GM21619 (cell line): ENCODE data around the gene DYRK1B.
A peak's percentile ranks its signal among the peaks of the same experiment; 100 is the strongest.
"Not testable (repeated sequence)": the region's sequence is repeated elsewhere in the genome, so short reads cannot be mapped to it uniquely, and the experiment has no call there.

Source experiments
- ATAC-seq: cut with Tn5 transposase; IDR thresholded peaks from one replicate; pipeline ENCODE4 v1.9.1; 2021; ENCODE audit not compliant: unreplicated experiment

Gene DYRK1B

GRCh38 chr19:39833464-39834286 is at the start of gene DYRK1B:
DYRK1B (minus strand) TSS chr19:39834162; CDS start chr19:39831867, 2,295 bp downstream.
- ATAC-seq: peak; percentile 89

DNA sequence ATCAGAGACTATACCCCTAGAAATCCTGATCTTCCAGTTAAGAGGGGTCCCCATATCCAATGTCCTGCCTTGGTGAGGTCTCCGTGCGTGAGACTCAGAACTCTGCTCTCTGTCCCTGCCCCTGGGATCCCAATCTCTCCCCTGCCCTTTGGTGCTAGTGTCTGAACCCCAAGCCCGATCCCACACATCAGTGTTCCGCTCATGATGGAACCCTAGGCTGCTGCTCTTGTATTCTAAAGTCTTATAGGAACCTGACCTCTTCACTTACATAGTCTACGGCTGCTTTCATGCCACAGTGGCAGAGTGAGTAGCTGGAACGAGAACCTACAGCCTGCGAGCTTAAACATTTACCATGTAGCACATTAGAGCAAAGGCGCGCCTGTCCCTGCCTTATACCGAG is 48.7 kb upstream of the DYRK1B start:
- ATAC-seq: not testable (repeated sequence)

- ATAC-seq: not testable (repeated sequence)
Measured at GRCh38 chr19:39881495-39882110, 47.6 kb upstream of the DYRK1B start.

DNA sequence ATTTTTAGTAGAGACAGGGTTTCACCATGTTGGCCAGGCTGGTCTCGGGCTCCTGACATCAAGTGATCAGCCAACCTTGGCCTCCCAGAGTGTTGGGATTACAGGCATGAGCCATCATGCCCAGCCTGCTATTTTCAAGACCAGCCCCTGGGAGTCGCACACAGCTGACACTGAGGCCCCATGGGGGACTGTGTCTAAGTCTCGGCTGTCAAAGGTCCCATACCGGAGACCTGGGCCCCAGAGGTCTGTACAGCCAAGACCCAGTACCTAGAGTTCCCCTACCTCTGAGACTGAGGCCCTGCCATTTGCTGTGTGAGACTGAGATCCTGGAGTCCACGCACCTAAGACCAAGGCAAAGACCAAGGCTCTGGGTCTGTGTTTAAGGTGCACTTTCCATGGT is 46.3 kb upstream of the DYRK1B start:
- ATAC-seq: not testable (repeated sequence)

- ATAC-seq: not testable (repeated sequence)
Measured at GRCh38 chr19:39879796-39880195, 45.8 kb upstream of the DYRK1B start.

- ATAC-seq: not testable (repeated sequence)
Measured at GRCh38 chr19:39878866-39879265, 44.9 kb upstream of the DYRK1B start.

DNA sequence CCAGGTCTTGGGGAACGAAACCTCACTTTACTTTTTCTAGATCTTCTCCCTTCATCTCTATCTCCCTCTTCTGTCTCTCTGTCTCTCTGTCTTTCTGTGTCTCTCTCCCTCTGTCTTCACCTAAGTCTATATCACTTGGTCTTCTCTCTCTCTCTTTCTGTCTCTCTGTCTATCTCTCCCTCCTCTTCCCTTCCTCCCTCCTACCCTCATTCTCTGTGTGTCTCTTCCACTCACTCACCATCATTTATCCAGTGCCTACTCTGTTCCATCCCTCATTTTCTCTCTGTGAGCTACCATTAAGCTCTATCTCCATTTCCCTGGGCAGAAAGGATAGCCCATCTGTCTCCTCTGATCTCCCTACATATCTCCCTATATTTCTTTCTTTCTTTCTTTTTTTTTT is 44.4 kb upstream of the DYRK1B start:
- no peak for ATAC-seq

DNA sequence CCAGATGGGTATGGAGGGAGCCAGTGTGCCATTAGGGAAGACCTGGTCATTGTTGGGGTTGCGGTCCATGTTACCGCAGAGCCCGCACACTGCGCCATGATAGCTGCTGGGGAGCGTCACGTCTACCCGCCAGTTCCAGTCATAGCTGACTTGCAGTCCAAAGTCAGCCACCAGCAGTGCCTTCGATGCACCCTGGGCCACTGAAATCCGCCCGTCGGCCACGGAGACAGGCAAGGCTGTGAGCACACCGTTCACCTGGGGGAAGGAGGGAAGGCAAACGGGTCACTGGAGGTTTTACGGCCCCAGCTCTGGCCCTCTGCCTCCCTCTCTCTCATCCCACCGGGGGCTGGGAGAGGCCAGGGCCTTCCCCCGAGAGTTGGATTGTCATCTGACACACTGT is 44.0 kb upstream of the DYRK1B start:
- ATAC-seq: not testable (repeated sequence)

DNA sequence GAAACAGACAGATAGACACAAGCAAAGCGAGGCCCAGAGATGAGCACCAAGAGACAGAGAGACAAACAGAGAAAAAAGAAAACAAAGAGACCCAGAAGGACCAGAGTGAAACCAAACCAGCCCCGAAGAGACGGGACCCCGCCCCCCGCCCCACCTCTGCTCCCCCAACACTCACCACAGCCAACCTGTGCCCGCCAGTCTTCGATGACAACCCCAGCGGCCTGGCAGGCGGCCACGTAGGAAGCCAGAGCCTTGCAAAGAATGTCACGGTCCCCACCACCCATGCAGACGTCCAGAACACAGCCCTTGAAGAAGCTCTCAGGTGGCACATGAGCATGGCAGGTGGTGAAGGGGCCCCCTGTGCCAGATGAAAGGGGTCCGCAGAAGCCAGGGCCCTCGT is 43.5 kb upstream of the DYRK1B start:
- ATAC-seq: not testable (repeated sequence)

- ATAC-seq: not testable (repeated sequence)
Measured at GRCh38 chr19:39876486-39876885, 42.5 kb upstream of the DYRK1B start.

- not testable (repeated sequence) for ATAC-seq
Measured at GRCh38 chr19:39875401-39875864, 41.5 kb upstream of the DYRK1B start.

GRCh38 chr19:39874404-39874803 is 40.4 kb upstream of the DYRK1B start:
- no peak for ATAC-seq

GRCh38 chr19:39873385-39873784 is 39.4 kb upstream of the DYRK1B start:
- no peak for ATAC-seq

- no peak for ATAC-seq
Measured at GRCh38 chr19:39871886-39872866, 38.2 kb upstream of the DYRK1B start.

DNA sequence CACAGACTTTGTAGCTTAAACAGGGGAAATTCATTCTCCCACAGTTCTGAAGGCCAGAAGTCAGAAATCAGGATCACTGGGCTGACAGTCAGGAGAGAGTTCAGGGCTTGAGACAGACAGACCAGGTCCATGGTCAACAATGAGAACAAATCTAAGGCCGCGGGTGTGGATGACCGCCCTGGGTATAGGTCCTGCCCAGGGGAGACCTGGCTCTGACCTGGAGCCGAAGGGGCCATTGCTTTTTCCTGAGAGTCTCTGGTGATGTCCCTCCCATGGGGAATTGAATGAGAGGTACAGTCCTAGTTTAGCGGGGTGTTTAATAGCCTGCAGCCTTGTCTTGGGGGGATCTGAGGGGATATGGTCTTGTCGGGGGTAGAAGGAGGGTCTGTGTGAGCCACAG is 37.4 kb upstream of the DYRK1B start:
- no peak for ATAC-seq

DNA sequence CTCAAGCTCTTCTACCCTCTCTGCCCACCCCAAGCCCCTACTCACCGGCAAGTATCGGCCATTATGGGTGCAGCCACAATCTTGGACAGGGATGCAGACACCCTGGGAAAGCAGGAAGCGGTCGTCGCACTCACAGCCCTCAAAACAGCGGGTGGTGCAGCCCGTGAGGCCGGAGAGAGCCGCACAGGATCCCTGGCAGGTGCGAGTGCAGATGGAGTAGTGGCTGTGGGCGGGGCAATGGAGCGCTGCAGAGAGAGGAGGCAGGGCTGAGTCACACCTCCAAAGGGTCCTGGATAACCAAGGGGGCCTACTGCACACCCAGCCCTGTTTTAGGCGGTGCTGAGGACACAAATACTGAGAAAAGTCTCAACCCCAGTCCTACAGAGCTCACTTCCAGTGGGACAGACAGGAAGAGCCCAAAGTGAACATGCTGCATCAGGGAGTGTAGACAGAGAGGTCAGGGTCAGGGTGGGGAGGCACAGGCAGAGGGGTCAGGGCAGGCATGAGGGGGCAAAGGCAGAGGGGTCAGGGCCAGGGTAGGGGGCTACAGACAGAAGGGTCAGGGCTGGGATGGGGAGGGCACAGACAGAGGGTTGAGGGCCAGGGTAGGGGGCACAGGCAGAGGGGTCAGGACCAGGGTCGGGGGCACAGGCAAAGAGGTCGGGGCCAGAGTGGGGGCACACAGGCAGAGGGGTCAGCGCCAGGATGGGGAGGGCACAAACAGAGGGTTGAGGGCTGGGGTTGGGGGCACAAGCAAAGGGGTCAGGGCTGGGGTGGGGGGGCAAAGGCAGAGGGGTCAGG is 36.4 kb upstream of the DYRK1B start:
- no peak for ATAC-seq

- ATAC-seq: no peak
Measured at GRCh38 chr19:39867952-39868351, 34.0 kb upstream of the DYRK1B start.

DNA sequence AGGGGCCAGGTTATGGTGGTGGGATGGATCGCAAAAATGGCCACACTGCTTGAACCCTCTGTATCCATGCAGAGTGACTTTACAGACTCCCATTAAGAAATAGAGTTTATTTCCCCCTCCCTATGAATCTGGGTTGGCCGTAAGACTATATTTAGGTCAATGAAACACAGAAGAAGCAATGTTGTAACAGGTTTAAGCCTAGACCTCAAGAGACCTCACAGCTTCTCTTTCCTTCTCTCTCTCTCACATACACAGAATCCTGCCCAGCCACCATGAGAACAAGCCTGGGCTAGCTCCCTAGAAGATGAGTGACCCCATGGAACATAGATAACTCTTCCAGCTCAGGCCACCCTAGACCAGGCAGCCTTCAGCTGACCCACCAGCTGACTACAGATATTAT is 33.2 kb upstream of the DYRK1B start:
- no peak for ATAC-seq

GRCh38 chr19:39865953-39866352 is 32.0 kb upstream of the DYRK1B start:
- no peak for ATAC-seq

DNA sequence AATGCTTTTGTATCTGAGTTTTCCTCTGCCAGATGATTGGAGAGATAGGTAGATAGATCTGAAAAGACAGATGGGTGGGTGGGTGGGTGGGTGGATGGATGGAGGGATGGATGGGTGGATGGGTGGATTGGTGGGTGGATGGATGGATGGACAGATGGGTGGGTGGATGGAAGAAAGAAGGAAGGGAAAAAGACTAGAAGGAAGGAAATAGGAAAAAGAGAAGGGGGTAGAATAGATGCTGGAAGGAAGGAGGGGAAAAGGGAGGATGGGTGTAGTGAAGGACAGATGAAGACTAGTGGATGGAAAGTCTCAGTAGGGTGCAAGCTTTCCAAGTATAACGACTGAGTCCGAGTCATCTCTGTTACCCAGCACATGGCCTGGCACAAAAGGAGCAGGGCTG is 31.2 kb upstream of the DYRK1B start:
- no peak for ATAC-seq
